Left hindlimb (tissue), 1 donor: ENCODE data around the gene FUT3.

Experiments used
- DNase-seq: peaks from one replicate; pipeline ENCODE4 v3.0.0-alpha.2; 2018

Gene FUT3

GRCh38 chr19:5822181-5822844 is 28.9 kb downstream of the FUT3 start:
- DNase-seq: no peak

- no peak for DNase-seq
These were observed 29.6 kb downstream of the FUT3 start for GRCh38 chr19:5821521-5822180.

GRCh38 chr19:5820785-5821184 is 30.5 kb downstream of the FUT3 start:
- DNase-seq: no peak

- no peak for DNase-seq
These were observed 32.7 kb downstream of the FUT3 start for GRCh38 chr19:5818594-5818993.

GRCh38 chr19:5817218-5817617 is 34.0 kb downstream of the FUT3 start:
- no peak for DNase-seq

GRCh38 chr19:5814852-5815246 is 36.4 kb downstream of the FUT3 start:
- no peak for DNase-seq

- DNase-seq: no peak
These were observed 37.0 kb downstream of the FUT3 start for GRCh38 chr19:5814123-5814851.

GRCh38 chr19:5811117-5811516 is 40.1 kb downstream of the FUT3 start:
- no peak for DNase-seq

GRCh38 chr19:5809469-5809868 is 41.8 kb downstream of the FUT3 start:
- DNase-seq: no peak

- DNase-seq: no peak
These were observed 42.2 kb downstream of the FUT3 start for GRCh38 chr19:5809053-5809452.

- DNase-seq: no peak
These were observed 43.0 kb downstream of the FUT3 start for GRCh38 chr19:5808120-5808816.

- no peak for DNase-seq
These were observed 44.3 kb downstream of the FUT3 start for GRCh38 chr19:5806905-5807304.

- DNase-seq: no peak
These were observed 45.1 kb downstream of the FUT3 start for GRCh38 chr19:5806133-5806489.

- no peak for DNase-seq
These were observed 45.7 kb downstream of the FUT3 start for GRCh38 chr19:5805462-5806132.

GRCh38 chr19:5804516-5805461 is 46.5 kb downstream of the FUT3 start, which contains the start of gene NRTN:
Gene NRTN, plus strand, starts transcription at chr19:5805067. Its CDS starts 19,099 bp downstream, at chr19:5824166.
- DNase-seq: no peak

GRCh38 chr19:5803752-5804515 is 47.3 kb downstream of the FUT3 start:
- DNase-seq: peak; percentile 94

GRCh38 chr19:5803441-5803751 is 47.9 kb downstream of the FUT3 start:
- DNase-seq: no peak

GRCh38 chr19:5801796-5802619 is 49.2 kb downstream of the FUT3 start:
- peak; percentile 72 for DNase-seq

- DNase-seq: no peak
These were observed 50.6 kb downstream of the FUT3 start for GRCh38 chr19:5800361-5801270.
